GM21619 (cell line): ENCODE results near the gene EOGT.

Source experiments
- ATAC-seq: cut with Tn5 transposase; IDR thresholded peaks from one replicate; pipeline ENCODE4 v1.9.1; 2021; ENCODE audit not compliant: unreplicated experiment

Gene EOGT

GRCh38 chr3:68963891-68964290 is 49.6 kb downstream of the EOGT start:
- ATAC-seq: no peak

GRCh38 chr3:68963376-68963775 is 50.1 kb downstream of the EOGT start:
- no peak for ATAC-seq

- no peak for ATAC-seq
These were observed 54.6 kb downstream of the EOGT start for GRCh38 chr3:68958932-68959331.

GRCh38 chr3:68957895-68958294 is 55.6 kb downstream of the EOGT start:
- no peak for ATAC-seq

- no peak for ATAC-seq
These were observed 59.6 kb downstream of the EOGT start for GRCh38 chr3:68953816-68954444.

GRCh38 chr3:68945225-68945624 is 68.3 kb downstream of the EOGT start:
- no peak for ATAC-seq

- no peak for ATAC-seq
These were observed 69.6 kb downstream of the EOGT start for GRCh38 chr3:68943753-68944500.

- no peak for ATAC-seq
These were observed 72.4 kb downstream of the EOGT start for GRCh38 chr3:68941055-68941454.

- no peak for ATAC-seq
These were observed 76.6 kb downstream of the EOGT start for GRCh38 chr3:68936856-68937255.

- no peak for ATAC-seq
These were observed 77.7 kb downstream of the EOGT start for GRCh38 chr3:68935778-68936177.

- no peak for ATAC-seq
These were observed 81.9 kb downstream of the EOGT start for GRCh38 chr3:68931406-68932149.
